ENCODE measurements around the gene PITPNC1. TPM values are rescaled to one million over a fixed set of nuclear protein-coding genes. Genes with fewer than 3 reads are reported as not detected.

Gene PITPNC1
- total and polyA plus RNA-seq, 2 donors (not counting 3 experiments of a cell fraction or from before 2014, with no cell fraction given): 2.4 to 9.6 TPM

DNA sequence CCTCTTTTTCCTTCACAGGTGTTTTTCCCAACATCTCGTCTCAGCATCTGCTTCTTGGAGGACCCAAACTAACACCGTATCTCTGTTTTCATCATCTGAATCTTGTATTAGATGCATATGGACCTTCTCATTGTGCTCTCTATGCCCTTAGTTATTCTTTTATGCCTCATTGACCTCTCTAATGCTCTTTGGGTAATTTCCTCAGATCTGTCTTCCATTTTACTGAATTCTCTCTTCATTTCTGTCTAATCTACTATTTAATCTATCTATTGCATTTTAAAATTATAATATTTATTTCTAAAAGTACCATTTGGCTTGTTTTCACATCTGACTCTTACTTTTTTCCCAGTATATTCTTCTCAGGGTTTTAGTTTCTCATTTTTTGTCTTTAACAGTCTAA, 81.1 kb downstream of the PITPNC1 start:
- H3K27me3 ChIP-seq (ENCODE audit: control insufficient read depth in 2 of 2, insufficient read depth in 2 of 2, low read length in 2 of 2): no peaks in the 10 kb centered on the region
- no peak for TF ChIP-seq POLR2A (IDR thresholded peaks at IDR 0.05; ENCODE audit: low read depth, low read length)
- no peak for TF ChIP-seq POLR2AphosphoS5 (IDR thresholded peaks at IDR 0.05; ENCODE audit: insufficient read depth, low read depth, low read length)
- TF ChIP-seq EZH2 (IDR thresholded peaks at IDR 0.05; ENCODE audit: borderline replicate concordance, low read depth, low read length, severe bottlenecking): no peak
- TF ChIP-seq, protein P1, sequence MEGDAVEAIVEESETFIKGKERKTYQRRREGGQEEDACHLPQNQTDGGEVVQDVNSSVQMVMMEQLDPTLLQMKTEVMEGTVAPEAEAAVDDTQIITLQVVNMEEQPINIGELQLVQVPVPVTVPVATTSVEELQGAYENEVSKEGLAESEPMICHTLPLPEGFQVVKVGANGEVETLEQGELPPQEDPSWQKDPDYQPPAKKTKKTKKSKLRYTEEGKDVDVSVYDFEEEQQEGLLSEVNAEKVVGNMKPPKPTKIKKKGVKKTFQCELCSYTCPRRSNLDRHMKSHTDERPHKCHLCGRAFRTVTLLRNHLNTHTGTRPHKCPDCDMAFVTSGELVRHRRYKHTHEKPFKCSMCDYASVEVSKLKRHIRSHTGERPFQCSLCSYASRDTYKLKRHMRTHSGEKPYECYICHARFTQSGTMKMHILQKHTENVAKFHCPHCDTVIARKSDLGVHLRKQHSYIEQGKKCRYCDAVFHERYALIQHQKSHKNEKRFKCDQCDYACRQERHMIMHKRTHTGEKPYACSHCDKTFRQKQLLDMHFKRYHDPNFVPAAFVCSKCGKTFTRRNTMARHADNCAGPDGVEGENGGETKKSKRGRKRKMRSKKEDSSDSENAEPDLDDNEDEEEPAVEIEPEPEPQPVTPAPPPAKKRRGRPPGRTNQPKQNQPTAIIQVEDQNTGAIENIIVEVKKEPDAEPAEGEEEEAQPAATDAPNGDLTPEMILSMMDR (IDR thresholded peaks at IDR 0.05; ENCODE audit: extremely low read depth in 1 of 2, insufficient read depth in 1 of 2, low read depth in 1 of 2, low read length in 2 of 2): no peak
- TF ChIP-seq GATA2 (IDR thresholded peaks at IDR 0.05; ENCODE audit: insufficient read depth, insufficient read length, low read depth, low read length): no peak
- no peak for FAIRE-seq
- H3K4me3 ChIP-seq (replicated peaks in 1 of 3; ENCODE audit: insufficient read depth in 1 of 3, low read depth in 1 of 3, low read length in 3 of 3): no peak overlapping the region
- intact Hi-C loops (cut with micrococcal nuclease) (no loop called here), dilution Hi-C loops (cut with MboI; ENCODE audit: extremely low pct_ligation_motif_present, low sequenced_read_pairs) (no loop called here)
- no peak overlapping the region for H3K4me2 ChIP-seq (ENCODE audit: insufficient read depth, low read length)
- no peaks in the 10 kb centered on the region for H3K4me1 ChIP-seq (ENCODE audit: control insufficient read depth, extremely low read depth, insufficient read depth, low read length)
- ChIA-PET POLR2A (no interaction called here), CTCF (no interaction called here)
- H4K20me1 ChIP-seq (replicated peaks; ENCODE audit: control insufficient read depth, extremely low read depth, insufficient read depth, low read length): no peaks in the 10 kb centered on the region
- DNase-seq (ENCODE audit: low read depth, low spot score): no peak
- BruUV-seq (replicated peaks): no TSS peak
- H3K36me3 ChIP-seq (ENCODE audit: control insufficient read depth in 2 of 2, extremely low read depth in 1 of 2, insufficient read depth in 2 of 2, low read length in 2 of 2): no peaks in the 10 kb centered on the region
- no peaks in the 10 kb centered on the region for H3K79me2 ChIP-seq (ENCODE audit: control insufficient read depth, insufficient read depth, low read length)
- no peaks in the 10 kb centered on the region for H3K9me3 ChIP-seq (replicated peaks; ENCODE audit: control insufficient read depth, insufficient read depth, low read length)
- H3K9ac ChIP-seq (replicated peaks; ENCODE audit: extremely low read depth, insufficient read depth, low read length): no peak overlapping the region
- H2AFZ ChIP-seq (ENCODE audit: low read depth, low read length): no peak overlapping the region
- no peak overlapping the region for H3K27ac ChIP-seq (ENCODE audit: insufficient read depth, low read depth, low read length)
- H3K9me1 ChIP-seq (replicated peaks; ENCODE audit: control insufficient read depth, extremely low read depth, insufficient read depth, low read length): no peaks in the 10 kb centered on the region

DNA sequence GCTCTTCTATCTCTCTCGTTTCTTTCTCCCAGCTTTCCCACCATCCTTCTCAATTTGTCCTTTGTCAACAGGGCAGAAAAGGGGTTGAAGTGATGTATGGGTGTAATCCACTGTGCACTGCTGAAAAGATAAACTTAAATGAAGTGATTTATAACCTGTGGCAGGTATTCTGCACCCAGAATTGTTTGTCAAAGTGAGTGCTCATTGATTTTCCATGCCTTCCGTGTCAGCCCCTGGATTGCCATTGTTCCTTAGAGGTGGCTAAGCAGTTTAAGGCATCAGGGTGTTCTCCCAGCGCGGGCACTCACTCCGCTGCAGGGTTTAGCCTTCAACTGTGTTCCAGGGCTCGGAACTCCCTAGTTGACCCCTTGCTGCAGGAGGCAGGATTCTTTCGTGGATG, 82.9 kb downstream of the PITPNC1 start:
- Histone ChIP-seq H2AFZ (ENCODE audit: low read depth, low read length) (no peak overlapping the region), H3K36me3 (ENCODE audit: control insufficient read depth in 2 of 2, extremely low read depth in 1 of 2, insufficient read depth in 2 of 2, low read length in 2 of 2) (no peaks in the 10 kb centered on the region), H3K9me1 (replicated peaks; ENCODE audit: control insufficient read depth, extremely low read depth, insufficient read depth, low read length) (no peaks in the 10 kb centered on the region), H3K27ac (ENCODE audit: insufficient read depth, low read depth, low read length) (no peak overlapping the region), H3K4me1 (ENCODE audit: control insufficient read depth, extremely low read depth, insufficient read depth, low read length) (no peaks in the 10 kb centered on the region), H4K20me1 (replicated peaks; ENCODE audit: control insufficient read depth, extremely low read depth, insufficient read depth, low read length) (no peaks in the 10 kb centered on the region), H3K9me3 (replicated peaks; ENCODE audit: control insufficient read depth, insufficient read depth, low read length) (no peaks in the 10 kb centered on the region), H3K27me3 (ENCODE audit: control insufficient read depth in 2 of 2, insufficient read depth in 2 of 2, low read length in 2 of 2) (no peaks in the 10 kb centered on the region), H3K9ac (replicated peaks; ENCODE audit: extremely low read depth, insufficient read depth, low read length) (no peak overlapping the region), H3K4me2 (ENCODE audit: insufficient read depth, low read length) (no peak overlapping the region), H3K79me2 (ENCODE audit: control insufficient read depth, insufficient read depth, low read length) (no peaks in the 10 kb centered on the region), H3K4me3 (replicated peaks in 1 of 3; ENCODE audit: insufficient read depth in 1 of 3, low read depth in 1 of 3, low read length in 3 of 3) (no peak overlapping the region)
- DNase-seq (ENCODE audit: low read depth, low spot score) (no peak), FAIRE-seq (no peak)
- CTCF ChIA-PET: interaction anchor here (0.8 kb wide), 1 partner anchor 16 kb away, joined by 4 read pairs; no protein-coding TSS in a partner anchor
- intact Hi-C loops (cut with micrococcal nuclease) (no loop called here), dilution Hi-C loops (cut with MboI; ENCODE audit: extremely low pct_ligation_motif_present, low sequenced_read_pairs) (no loop called here)
- BruUV-seq (replicated peaks): no TSS peak
- TF ChIP-seq JUN (IDR thresholded peaks at IDR 0.05; ENCODE audit: borderline replicate concordance, insufficient read depth, insufficient read length, low read depth) (no peak), POLR2AphosphoS5 (IDR thresholded peaks at IDR 0.05; ENCODE audit: insufficient read depth, low read depth, low read length) (no peak), MYC (IDR thresholded peaks at IDR 0.05; ENCODE audit: low read depth, low read length) (no peak), EZH2 (IDR thresholded peaks at IDR 0.05; ENCODE audit: borderline replicate concordance, low read depth, low read length, severe bottlenecking) (no peak), FOS (IDR thresholded peaks at IDR 0.05; ENCODE audit: borderline replicate concordance, insufficient read depth, low read length) (no peak), POLR2A (IDR thresholded peaks at IDR 0.05; ENCODE audit: low read depth, low read length) (no peak), GATA2 (IDR thresholded peaks at IDR 0.05; ENCODE audit: insufficient read depth, insufficient read length, low read depth, low read length) (no peak)
- TF ChIP-seq, protein P1 (IDR thresholded peaks at IDR 0.05; ENCODE audit: extremely low read depth in 1 of 2, insufficient read depth in 1 of 2, low read depth in 1 of 2, low read length in 2 of 2): no peak
- TF ChIP-seq, protein P2, sequence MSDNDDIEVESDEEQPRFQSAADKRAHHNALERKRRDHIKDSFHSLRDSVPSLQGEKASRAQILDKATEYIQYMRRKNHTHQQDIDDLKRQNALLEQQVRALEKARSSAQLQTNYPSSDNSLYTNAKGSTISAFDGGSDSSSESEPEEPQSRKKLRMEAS (IDR thresholded peaks at IDR 0.05; ENCODE audit: insufficient read depth, insufficient read length): no peak
- POLR2A ChIA-PET: no interaction called here

All from endothelial cell of umbilical vein (primary cell).